Caco-2 (cell line): ENCODE measurements around the gene NUP85. TPM values are rescaled to one million over a fixed set of nuclear protein-coding genes. Genes with fewer than 3 reads are reported as not detected.
A peak's percentile ranks its signal among the peaks of the same experiment; 100 is the strongest.

ENCODE experiments used
- BruUV-seq: library from RNA; stranded (reverse); fragments of 400-500 nt; replicated peaks from 2 replicates; lab custom pipeline; 2021; lab: Mats Ljungman, UMichigan
- CTCF ChIA-PET: fragments of 300-600 bp; sonication (Branson Sonifier 250); formaldehyde crosslinking; loops from one replicate; lab custom pipeline; 2022; ENCODE audit warnings: antibody characterized with exemption; lab: Charles Lee
- POLR2A ChIA-PET: fragments of 300-600 bp; sonication (Branson Sonifier 250); formaldehyde crosslinking; loops from one replicate; lab custom pipeline; 2022; ENCODE audit warnings: antibody characterized with exemption; lab: Charles Lee
- DNase-seq, 2 experiments: peaks; one replicate each; pipeline versions ENCODE4 v3.0.0 to v3.0.0-alpha.2; 2020 to 2022
- H3K27me3 ChIP-seq: replicated peaks from 2 replicates; pipeline ENCODE4 v1.6.0; 2011; ENCODE audit warnings: low read length; ENCODE audit not compliant: control insufficient read depth, insufficient read depth
- H3K36me3 ChIP-seq: 2 replicates; pipeline ENCODE4 v1.5.1; 2011; ENCODE audit warnings: low read length; ENCODE audit not compliant: control insufficient read depth, insufficient read depth
- H3K4me1 ChIP-seq: fragments of 250-450 bp; sonication (Bioruptor Pico); 2 replicates; pipeline ENCODE4 v1.5.1; 2020; ENCODE audit warnings: mild to moderate bottlenecking
- H3K4me3 ChIP-seq: 2 replicates; pipeline ENCODE4 v1.5.1; 2011; ENCODE audit warnings: low read depth, mild to moderate bottlenecking, control low read depth, low read length
- H3K9me3 ChIP-seq: fragments of 250-450 bp; sonication (Bioruptor Pico); 2 replicates; pipeline ENCODE4 v1.5.1; 2020; ENCODE audit warnings: mild to moderate bottlenecking, moderate library complexity
- H3K27ac Mint-ChIP-seq: one replicate; pipeline ENCODE4 v1.8.0; 2022; ENCODE audit warnings: mixed read lengths; ENCODE audit not compliant: unreplicated experiment
- H3K27me3 Mint-ChIP-seq: one replicate; pipeline ENCODE4 v1.8.0; 2022; ENCODE audit warnings: mixed read lengths; ENCODE audit not compliant: insufficient read depth, unreplicated experiment
- H3K36me3 Mint-ChIP-seq: one replicate; pipeline ENCODE4 v1.8.0; 2022; ENCODE audit warnings: mild to moderate bottlenecking, mixed read lengths; ENCODE audit not compliant: insufficient read depth, unreplicated experiment
- H3K4me1 Mint-ChIP-seq: one replicate; pipeline ENCODE4 v1.8.0; 2022; ENCODE audit warnings: low read depth, mixed read lengths; ENCODE audit not compliant: unreplicated experiment
- H3K4me3 Mint-ChIP-seq: one replicate; pipeline ENCODE4 v1.8.0; 2022; ENCODE audit warnings: mild to moderate bottlenecking, moderate library complexity, mixed read lengths; ENCODE audit not compliant: unreplicated experiment
- H3K9me3 Mint-ChIP-seq: one replicate; pipeline ENCODE4 v1.8.0; 2022; ENCODE audit warnings: mixed read lengths; ENCODE audit not compliant: unreplicated experiment
- CTCF ChIP-seq, 2 experiments: fragments of 200-600 bp in 1 of 2; IDR thresholded peaks; 1 replicate in 1 of 2; 2 replicates in 1 of 2; pipeline versions ENCODE4 v1.5.1 to v1.8.0; 2011 to 2022; ENCODE audit warnings: antibody characterized with exemption in 1 of 2, control low read depth in 1 of 2, inconsistent platforms in 1 of 2, low read depth in 1 of 2, low read length in 1 of 2, mild to moderate bottlenecking in 1 of 2, moderate library complexity in 1 of 2; ENCODE audit not compliant: insufficient read depth in 1 of 2, severe bottlenecking in 1 of 2, unreplicated experiment in 1 of 2
- intact Hi-C: fragments of 100-400 bp; cut with micrococcal nuclease; formaldehyde crosslinking; loops from one replicate; pipeline ENCODE4 v1.10.0; 2022; ENCODE audit not compliant: unreplicated experiment
- total RNA-seq: library from RNA; stranded (reverse); gene quantifications from 2 replicates; pipeline ENCODE4 v1.2.3, GENCODE V29; 2022

NUP85 gene
- total RNA-seq, 1 experiment from 2014 or later, result 119 TPM

GRCh38 chr17:75239214-75239613 is 33.7 kb downstream of the NUP85 start:
- POLR2A ChIA-PET, result no interaction called here
- Histone ChIP-seq H3K36me3 (peaks cover 8% of the 10 kb centered on the region; the same call in 1 of the 2 replicates), H3K27me3 (no peaks in the 10 kb centered on the region), H3K4me1 (peaks cover 16% of the 10 kb centered on the region), H3K9me3 (no peaks in the 10 kb centered on the region), H3K4me3 (no peak overlapping the region)
- no peaks in the 10 kb centered on the region for H3K9me3 Mint-ChIP-seq
- H3K4me3 Mint-ChIP-seq, result no peak overlapping the region
- H3K27me3 Mint-ChIP-seq, result no peaks in the 10 kb centered on the region
- H3K4me1 Mint-ChIP-seq, result peaks cover 19% of the 10 kb centered on the region
- CTCF ChIA-PET, result interaction anchor here (0.5 to 2.7 kb wide), 6 partner anchors 11 to 871 kb away, joined by 3 to 33 read pairs (median 4); partner anchors contain the start of genes GGA3, MIF4GD, MRPS7 and SLC25A19
- intact Hi-C loops, result no loop called here
- BruUV-seq, result no TSS peak
- H3K27ac Mint-ChIP-seq, result peak overlapping the region; percentile 81
- no peak for DNase-seq
- no peak for TF ChIP-seq CTCF (IDR thresholded peaks at IDR 0.05; ENCODE audit: insufficient read depth in 1 of 2, low read depth in 1 of 2, low read length in 1 of 2, severe bottlenecking in 1 of 2, unreplicated experiment in 1 of 2)
- peaks cover 94% of the 10 kb centered on the region for H3K36me3 Mint-ChIP-seq

GRCh38 chr17:75239778-75240393 is 34.4 kb downstream of the NUP85 start:
- Histone ChIP-seq H3K36me3 (peaks cover 8% of the 10 kb centered on the region; the same call in 1 of the 2 replicates), H3K27me3 (no peaks in the 10 kb centered on the region), H3K9me3 (no peaks in the 10 kb centered on the region), H3K4me1 (peaks cover 16% of the 10 kb centered on the region), H3K4me3 (no peak overlapping the region)
- peaks cover 19% of the 10 kb centered on the region for H3K4me1 Mint-ChIP-seq
- ChIA-PET POLR2A (interaction anchor here (0.5 to 0.6 kb wide), 2 partner anchors 23 to 30 kb away, joined by 3 to 7 read pairs; no protein-coding TSS in a partner anchor), CTCF (interaction anchor here (0.5 to 2.7 kb wide), 12 partner anchors 12 to 872 kb away, joined by 3 to 33 read pairs (median 5); partner anchors contain the start of genes ARMC7, GGA3, MIF4GD and MRPS7)
- no TSS peak for BruUV-seq
- DNase-seq, result no peak
- intact Hi-C loops, result loop anchor here (1.0 kb wide), 1 partner anchor 172 kb away; no protein-coding TSS in a partner anchor
- no peaks in the 10 kb centered on the region for H3K27me3 Mint-ChIP-seq
- peak overlapping the region; percentile 51 for H3K27ac Mint-ChIP-seq
- H3K9me3 Mint-ChIP-seq, result no peaks in the 10 kb centered on the region
- no peak for TF ChIP-seq CTCF (IDR thresholded peaks at IDR 0.05; ENCODE audit: insufficient read depth in 1 of 2, low read depth in 1 of 2, low read length in 1 of 2, severe bottlenecking in 1 of 2, unreplicated experiment in 1 of 2)
- no peak overlapping the region for H3K4me3 Mint-ChIP-seq
- H3K36me3 Mint-ChIP-seq, result peaks cover 93% of the 10 kb centered on the region

- intact Hi-C loops, result loop anchor here (1.0 kb wide), 1 partner anchor 172 kb away; no protein-coding TSS in a partner anchor
- peak overlapping the region; percentile 51 for H3K27ac Mint-ChIP-seq
- CTCF ChIA-PET, result interaction anchor here (0.5 to 2.7 kb wide), 10 partner anchors 11 to 131 kb away, joined by 3 to 33 read pairs (median 6); partner anchors contain the start of genes ARMC7, GGA3, MIF4GD and MRPS7
Measured at GRCh38 chr17:75240394-75241142, 35.1 kb downstream of the NUP85 start.

More at GRCh38 chr17:75240394-75241142, 35.1 kb downstream of the NUP85 start:
- Mint-ChIP-seq H3K9me3 (no peaks in the 10 kb centered on the region), H3K36me3 (peaks cover 86% of the 10 kb centered on the region), H3K4me3 (no peak overlapping the region), H3K27me3 (no peaks in the 10 kb centered on the region), H3K4me1 (peaks cover 19% of the 10 kb centered on the region)
- H3K36me3 ChIP-seq, result peaks cover 8% of the 10 kb centered on the region; the same call in 1 of the 2 replicates
- peak; percentile 69 to 73 for DNase-seq
- no peaks in the 10 kb centered on the region for H3K9me3 ChIP-seq
- H3K4me3 ChIP-seq, result no peak overlapping the region
- no TSS peak for BruUV-seq
- TF ChIP-seq CTCF (IDR thresholded peaks at IDR 0.05; ENCODE audit: insufficient read depth in 1 of 2, low read depth in 1 of 2, low read length in 1 of 2, severe bottlenecking in 1 of 2, unreplicated experiment in 1 of 2), result peak; percentile 64 to 82
- POLR2A ChIA-PET, result interaction anchor here (0.5 to 0.6 kb wide), 3 partner anchors 23 to 165 kb away, joined by 3 to 7 read pairs (median 3); partner anchors contain the start of gene GRB2
- H3K4me1 ChIP-seq, result peaks cover 16% of the 10 kb centered on the region
- no peaks in the 10 kb centered on the region for H3K27me3 ChIP-seq
